H1 (cell line): Measurements from ENCODE around the gene WRAP73.

Experiments used
- CBX5 ChIP-seq: fragments of 300-800, 300-1000 bp; sonication (generic); IDR thresholded peaks from 2 replicates; pipeline ENCODE4 v1.7.1; 2016; ENCODE audit warnings: antibody characterized with exemption, low read length, low read depth
- CHD2 ChIP-seq: IDR thresholded peaks from 2 replicates; pipeline ENCODE4 v1.6.1; 2012; ENCODE audit warnings: low read length, improper control_type of control experiment
- EZH2 ChIP-seq: fragments of 200-600 bp; sonication (generic); IDR thresholded peaks from 2 replicates; pipeline ENCODE4 v1.7.1; 2012; ENCODE audit warnings: low read depth, mild to moderate bottlenecking, moderate library complexity, low read length, inconsistent platforms; ENCODE audit not compliant: severe bottlenecking
- HDAC6 ChIP-seq: IDR thresholded peaks from one replicate; pipeline ENCODE4 v1.7.1; 2012; ENCODE audit warnings: low read depth, mild to moderate bottlenecking, inconsistent platforms, low read length, moderate library complexity
- KDM1A ChIP-seq: fragments of 200-600, 300-600 bp; sonication (generic); IDR thresholded peaks from 2 replicates; pipeline ENCODE4 v1.7.1; 2016; ENCODE audit warnings: mild to moderate bottlenecking, low read length, borderline replicate concordance
- POLR2A ChIP-seq, 2 experiments: IDR thresholded peaks; 1 replicate in 1 of 2; 2 replicates in 1 of 2; pipeline ENCODE4 v1.6.1; 2011; ENCODE audit warnings: low read depth in 2 of 2, low read length in 2 of 2, mild to moderate bottlenecking in 2 of 2; ENCODE audit errors: control extremely low read depth in 1 of 2
- SUZ12 ChIP-seq: fragments of 200-600 bp; sonication (generic); IDR thresholded peaks from 2 replicates; pipeline ENCODE4 v1.6.1; 2012; ENCODE audit warnings: mild to moderate bottlenecking, inconsistent platforms, low read length, moderate library complexity, mixed read lengths
- YY1 ChIP-seq: IDR thresholded peaks from 2 replicates; pipeline ENCODE4 v1.6.1; 2011; ENCODE audit warnings: low read depth, mild to moderate bottlenecking, low read length
- ZNF274 ChIP-seq: IDR thresholded peaks from 2 replicates; pipeline ENCODE4 v1.7.0; 2012; ENCODE audit warnings: low read length, borderline replicate concordance; ENCODE audit errors: extremely low read depth
- TF ChIP-seq, protein P1 (sequence below), 3 experiments: IDR thresholded peaks; 1 replicate in 2 of 3; 2 replicates in 1 of 3; pipeline versions ENCODE4 v1.5.1 to v1.6.1; 2011; ENCODE audit warnings: low read length in 3 of 3, mild to moderate bottlenecking in 3 of 3, inconsistent platforms in 2 of 3, low read depth in 1 of 3, moderate library complexity in 1 of 3; ENCODE audit not compliant: insufficient read depth in 1 of 3; ENCODE audit errors: control extremely low read depth in 1 of 3
- TF ChIP-seq, protein P2 (sequence below): IDR thresholded peaks from 2 replicates; pipeline ENCODE4 v1.6.1; 2011; ENCODE audit warnings: low read length, improper control_type of control experiment
- TF ChIP-seq, protein P3 (sequence below): IDR thresholded peaks from 2 replicates; pipeline ENCODE4 v1.6.1; 2012; ENCODE audit warnings: low read length, inconsistent platforms

DNA sequence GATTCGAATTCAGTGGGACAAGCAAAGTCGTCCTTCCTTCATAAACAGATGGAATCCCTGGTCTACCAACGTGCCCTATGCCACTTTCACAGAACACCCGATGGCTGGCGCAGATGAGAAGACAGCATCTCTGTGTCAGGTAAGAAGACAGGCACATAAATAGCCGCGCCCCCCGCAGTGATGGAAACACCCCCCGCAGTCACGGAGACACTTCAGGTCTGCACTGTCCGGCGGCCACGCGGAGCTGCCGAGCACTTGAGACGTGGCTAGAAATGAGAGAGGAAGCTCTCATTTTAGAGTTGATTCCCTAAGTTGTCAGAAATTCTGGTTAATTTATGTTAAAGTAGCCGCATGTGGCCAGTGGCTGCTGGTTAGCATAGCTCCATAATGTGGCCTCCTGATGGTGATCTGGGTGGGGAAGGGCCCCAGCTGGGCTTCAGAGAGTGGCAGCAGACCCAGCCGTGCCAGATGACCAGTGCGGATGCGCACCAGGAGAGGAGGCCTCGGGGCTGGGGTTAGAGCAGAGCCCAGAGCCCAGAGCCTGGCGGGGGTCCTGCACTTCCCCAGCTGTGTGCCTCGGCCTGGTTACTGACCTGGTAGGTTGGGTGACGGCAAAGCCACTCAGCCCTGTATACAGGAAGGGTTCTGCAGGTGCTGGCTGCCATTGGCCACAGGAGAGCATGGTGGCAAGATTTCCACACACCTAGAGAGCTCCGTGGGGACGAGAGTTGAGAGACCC, 22.2 kb downstream of the WRAP73 start:
- TF ChIP-seq, protein P1, sequence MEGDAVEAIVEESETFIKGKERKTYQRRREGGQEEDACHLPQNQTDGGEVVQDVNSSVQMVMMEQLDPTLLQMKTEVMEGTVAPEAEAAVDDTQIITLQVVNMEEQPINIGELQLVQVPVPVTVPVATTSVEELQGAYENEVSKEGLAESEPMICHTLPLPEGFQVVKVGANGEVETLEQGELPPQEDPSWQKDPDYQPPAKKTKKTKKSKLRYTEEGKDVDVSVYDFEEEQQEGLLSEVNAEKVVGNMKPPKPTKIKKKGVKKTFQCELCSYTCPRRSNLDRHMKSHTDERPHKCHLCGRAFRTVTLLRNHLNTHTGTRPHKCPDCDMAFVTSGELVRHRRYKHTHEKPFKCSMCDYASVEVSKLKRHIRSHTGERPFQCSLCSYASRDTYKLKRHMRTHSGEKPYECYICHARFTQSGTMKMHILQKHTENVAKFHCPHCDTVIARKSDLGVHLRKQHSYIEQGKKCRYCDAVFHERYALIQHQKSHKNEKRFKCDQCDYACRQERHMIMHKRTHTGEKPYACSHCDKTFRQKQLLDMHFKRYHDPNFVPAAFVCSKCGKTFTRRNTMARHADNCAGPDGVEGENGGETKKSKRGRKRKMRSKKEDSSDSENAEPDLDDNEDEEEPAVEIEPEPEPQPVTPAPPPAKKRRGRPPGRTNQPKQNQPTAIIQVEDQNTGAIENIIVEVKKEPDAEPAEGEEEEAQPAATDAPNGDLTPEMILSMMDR (IDR thresholded peaks at IDR 0.05; ENCODE audit: control extremely low read depth in 1 of 3, insufficient read depth in 1 of 3, low read depth in 1 of 3, low read length in 3 of 3): no peak
- TF ChIP-seq YY1: no peak
- no peak for TF ChIP-seq CHD2
- TF ChIP-seq EZH2: no peak
- TF ChIP-seq KDM1A: no peak
- no peak for TF ChIP-seq POLR2A (IDR thresholded peaks at IDR 0.05; ENCODE audit: control extremely low read depth in 1 of 2, low read depth in 2 of 2, low read length in 2 of 2)
- TF ChIP-seq SUZ12: no peak
- no peak for TF ChIP-seq ZNF274
- no peak for TF ChIP-seq HDAC6
- TF ChIP-seq, protein P2, sequence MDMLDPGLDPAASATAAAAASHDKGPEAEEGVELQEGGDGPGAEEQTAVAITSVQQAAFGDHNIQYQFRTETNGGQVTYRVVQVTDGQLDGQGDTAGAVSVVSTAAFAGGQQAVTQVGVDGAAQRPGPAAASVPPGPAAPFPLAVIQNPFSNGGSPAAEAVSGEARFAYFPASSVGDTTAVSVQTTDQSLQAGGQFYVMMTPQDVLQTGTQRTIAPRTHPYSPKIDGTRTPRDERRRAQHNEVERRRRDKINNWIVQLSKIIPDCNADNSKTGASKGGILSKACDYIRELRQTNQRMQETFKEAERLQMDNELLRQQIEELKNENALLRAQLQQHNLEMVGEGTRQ: no peak
- no peak for TF ChIP-seq CBX5
- TF ChIP-seq, protein P3, sequence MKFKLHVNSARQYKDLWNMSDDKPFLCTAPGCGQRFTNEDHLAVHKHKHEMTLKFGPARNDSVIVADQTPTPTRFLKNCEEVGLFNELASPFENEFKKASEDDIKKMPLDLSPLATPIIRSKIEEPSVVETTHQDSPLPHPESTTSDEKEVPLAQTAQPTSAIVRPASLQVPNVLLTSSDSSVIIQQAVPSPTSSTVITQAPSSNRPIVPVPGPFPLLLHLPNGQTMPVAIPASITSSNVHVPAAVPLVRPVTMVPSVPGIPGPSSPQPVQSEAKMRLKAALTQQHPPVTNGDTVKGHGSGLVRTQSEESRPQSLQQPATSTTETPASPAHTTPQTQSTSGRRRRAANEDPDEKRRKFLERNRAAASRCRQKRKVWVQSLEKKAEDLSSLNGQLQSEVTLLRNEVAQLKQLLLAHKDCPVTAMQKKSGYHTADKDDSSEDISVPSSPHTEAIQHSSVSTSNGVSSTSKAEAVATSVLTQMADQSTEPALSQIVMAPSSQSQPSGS: no peak
